OCI-LY7 (cell line): ENCODE data around the gene F3.

Source experiments
- EZH2phosphoT487 ChIP-seq: fragments of 200-600 bp; sonication (generic); IDR thresholded peaks from 2 replicates; pipeline ENCODE4 v1.6.1; 2018; ENCODE audit warnings: low read depth, borderline replicate concordance, mild to moderate bottlenecking, mixed run types, antibody characterized with exemption, low read length, moderate library complexity, mixed read lengths
- TF ChIP-seq, protein P1 (sequence below): fragments of 200-600 bp; sonication (generic); conservative IDR thresholded peaks from 2 replicates; pipeline ENCODE4 v1.5.1; 2014; ENCODE audit warnings: mild to moderate bottlenecking, antibody characterized with exemption, low read length, moderate library complexity, mixed read lengths

- TF ChIP-seq, protein P1, sequence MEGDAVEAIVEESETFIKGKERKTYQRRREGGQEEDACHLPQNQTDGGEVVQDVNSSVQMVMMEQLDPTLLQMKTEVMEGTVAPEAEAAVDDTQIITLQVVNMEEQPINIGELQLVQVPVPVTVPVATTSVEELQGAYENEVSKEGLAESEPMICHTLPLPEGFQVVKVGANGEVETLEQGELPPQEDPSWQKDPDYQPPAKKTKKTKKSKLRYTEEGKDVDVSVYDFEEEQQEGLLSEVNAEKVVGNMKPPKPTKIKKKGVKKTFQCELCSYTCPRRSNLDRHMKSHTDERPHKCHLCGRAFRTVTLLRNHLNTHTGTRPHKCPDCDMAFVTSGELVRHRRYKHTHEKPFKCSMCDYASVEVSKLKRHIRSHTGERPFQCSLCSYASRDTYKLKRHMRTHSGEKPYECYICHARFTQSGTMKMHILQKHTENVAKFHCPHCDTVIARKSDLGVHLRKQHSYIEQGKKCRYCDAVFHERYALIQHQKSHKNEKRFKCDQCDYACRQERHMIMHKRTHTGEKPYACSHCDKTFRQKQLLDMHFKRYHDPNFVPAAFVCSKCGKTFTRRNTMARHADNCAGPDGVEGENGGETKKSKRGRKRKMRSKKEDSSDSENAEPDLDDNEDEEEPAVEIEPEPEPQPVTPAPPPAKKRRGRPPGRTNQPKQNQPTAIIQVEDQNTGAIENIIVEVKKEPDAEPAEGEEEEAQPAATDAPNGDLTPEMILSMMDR, result no peak
- TF ChIP-seq EZH2phosphoT487, result no peak
Observed at GRCh38 chr1:94501426-94501825, 40.1 kb downstream of the F3 start.
